Stimulated activated CD8-positive, alpha-beta memory T cell treated with anti-CD3 and anti-CD28 coated beads, Interleukin-4, amount 100 ng/mL, for 24 hours (primary cell): ENCODE measurements around the gene PRELP.
"Not testable (repeated sequence)": the region's sequence is repeated elsewhere in the genome, so short reads cannot be mapped to it uniquely, and the experiment has no call there.

Source experiments
- DNase-seq: peaks from one replicate; pipeline ENCODE4 v3.0.0-alpha.2; 2020; ENCODE audit warnings: low read depth

The PRELP gene

GRCh38 chr1:203475012-203475981, at the start of gene PRELP:
Gene PRELP, plus strand, starts transcription at chr1:203475806. Its CDS starts 7,379 bp downstream, at chr1:203483185.
- no peak for DNase-seq

- no peak for DNase-seq
These were observed 49.2 kb upstream of the PRELP start for GRCh38 chr1:203426366-203426765.

GRCh38 chr1:203426870-203427269, 48.7 kb upstream of the PRELP start:
- DNase-seq, result no peak

- DNase-seq, result no peak
These were observed 48.2 kb upstream of the PRELP start for GRCh38 chr1:203427451-203427850.

- DNase-seq, result no peak
These were observed 46.5 kb upstream of the PRELP start for GRCh38 chr1:203428981-203429599.

- DNase-seq, result no peak
These were observed 40.0 kb upstream of the PRELP start for GRCh38 chr1:203435615-203436014.

GRCh38 chr1:203437696-203438315, 37.8 kb upstream of the PRELP start:
- DNase-seq, result no peak

- DNase-seq, result no peak
These were observed 36.4 kb upstream of the PRELP start for GRCh38 chr1:203439131-203439730.

- no peak for DNase-seq
These were observed 34.8 kb upstream of the PRELP start for GRCh38 chr1:203440771-203441170.

- DNase-seq, result no peak
These were observed 33.8 kb upstream of the PRELP start for GRCh38 chr1:203441766-203442165.

- no peak for DNase-seq
These were observed 32.8 kb upstream of the PRELP start for GRCh38 chr1:203442821-203443220.

- DNase-seq, result no peak
These were observed 32.3 kb upstream of the PRELP start for GRCh38 chr1:203443296-203443695.

GRCh38 chr1:203444171-203444576, 31.4 kb upstream of the PRELP start:
- DNase-seq, result no peak

- DNase-seq, result no peak
These were observed 28.5 kb upstream of the PRELP start for GRCh38 chr1:203447151-203447550.

- DNase-seq, result not testable (repeated sequence)
These were observed 28.0 kb upstream of the PRELP start for GRCh38 chr1:203447598-203447997.

- no peak for DNase-seq
These were observed 27.0 kb upstream of the PRELP start for GRCh38 chr1:203448521-203449061.

- no peak for DNase-seq
These were observed 25.6 kb upstream of the PRELP start for GRCh38 chr1:203450001-203450400.

- DNase-seq, result no peak
These were observed 25.0 kb upstream of the PRELP start for GRCh38 chr1:203450479-203451149.

GRCh38 chr1:203451836-203452784, 23.5 kb upstream of the PRELP start:
- no peak for DNase-seq

GRCh38 chr1:203453016-203453415, 22.6 kb upstream of the PRELP start:
- no peak for DNase-seq
